ENCODE results near the gene DLGAP1.

DNA sequence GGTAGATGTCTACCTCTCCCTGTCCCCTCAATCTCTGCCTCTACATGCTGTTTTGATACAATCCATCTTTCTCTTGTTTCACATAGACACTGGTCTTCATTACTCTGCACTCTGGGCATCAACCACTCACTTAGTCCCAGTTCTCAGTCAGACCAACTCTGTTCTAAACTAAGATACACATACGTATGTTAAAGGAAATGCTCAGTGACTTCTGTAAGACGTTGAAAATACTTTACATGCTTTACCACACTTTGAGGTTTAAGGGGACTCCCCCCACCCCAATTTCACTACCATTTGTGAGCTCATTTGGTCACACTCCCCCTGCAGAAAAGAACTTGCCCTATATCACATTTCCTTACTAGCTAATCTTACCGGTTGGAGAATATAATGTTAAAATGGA is 507.7 kb downstream of the DLGAP1 start:
- no peak for TF ChIP-seq EP300 (IDR thresholded peaks at IDR 0.05)
- TF ChIP-seq, protein P1, sequence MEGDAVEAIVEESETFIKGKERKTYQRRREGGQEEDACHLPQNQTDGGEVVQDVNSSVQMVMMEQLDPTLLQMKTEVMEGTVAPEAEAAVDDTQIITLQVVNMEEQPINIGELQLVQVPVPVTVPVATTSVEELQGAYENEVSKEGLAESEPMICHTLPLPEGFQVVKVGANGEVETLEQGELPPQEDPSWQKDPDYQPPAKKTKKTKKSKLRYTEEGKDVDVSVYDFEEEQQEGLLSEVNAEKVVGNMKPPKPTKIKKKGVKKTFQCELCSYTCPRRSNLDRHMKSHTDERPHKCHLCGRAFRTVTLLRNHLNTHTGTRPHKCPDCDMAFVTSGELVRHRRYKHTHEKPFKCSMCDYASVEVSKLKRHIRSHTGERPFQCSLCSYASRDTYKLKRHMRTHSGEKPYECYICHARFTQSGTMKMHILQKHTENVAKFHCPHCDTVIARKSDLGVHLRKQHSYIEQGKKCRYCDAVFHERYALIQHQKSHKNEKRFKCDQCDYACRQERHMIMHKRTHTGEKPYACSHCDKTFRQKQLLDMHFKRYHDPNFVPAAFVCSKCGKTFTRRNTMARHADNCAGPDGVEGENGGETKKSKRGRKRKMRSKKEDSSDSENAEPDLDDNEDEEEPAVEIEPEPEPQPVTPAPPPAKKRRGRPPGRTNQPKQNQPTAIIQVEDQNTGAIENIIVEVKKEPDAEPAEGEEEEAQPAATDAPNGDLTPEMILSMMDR (IDR thresholded peaks at IDR 0.05): no peak
- TF ChIP-seq POLR2A (IDR thresholded peaks at IDR 0.05): no peak
